Measurements from ENCODE around the gene CDCA8.

The CDCA8 gene

GRCh38 chr1:37705399-37705798, 13.1 kb downstream of the CDCA8 start:
- Histone ChIP-seq H3K4me1 (ENCODE audit: control insufficient read depth in 1 of 2, insufficient read depth in 2 of 2, low read length in 2 of 2) (no peaks in the 10 kb centered on the region), H3K27ac (ENCODE audit: low read depth, low read length) (no peak overlapping the region), H3K4me3 (ENCODE audit: low read depth in 1 of 2, low read length in 2 of 2) (no peak overlapping the region), H3K36me3 (ENCODE audit: control insufficient read depth in 1 of 2, insufficient read depth in 2 of 2, low read length in 2 of 2) (peaks cover 14 to 65% of the 10 kb centered on the region in 2 donors), H3K9ac (ENCODE audit: low read depth in 1 of 2, low read length in 2 of 2) (no peak overlapping the region), H3K27me3 (ENCODE audit: control insufficient read depth in 1 of 2, insufficient read depth in 2 of 2, low read length in 2 of 2) (no peaks in the 10 kb centered on the region), H3K9me3 (ENCODE audit: control insufficient read depth in 1 of 2, low read length in 2 of 2) (no peaks in the 10 kb centered on the region)

GRCh38 chr1:37708471-37708870, 16.2 kb downstream of the CDCA8 start:
- peaks cover 15 to 53% of the 10 kb centered on the region in 2 donors for H3K36me3 ChIP-seq (ENCODE audit: control insufficient read depth in 1 of 2, insufficient read depth in 2 of 2, low read length in 2 of 2)
- no peak overlapping the region for H3K27ac ChIP-seq (ENCODE audit: low read depth, low read length)
- no peaks in the 10 kb centered on the region for H3K27me3 ChIP-seq (ENCODE audit: control insufficient read depth in 1 of 2, insufficient read depth in 2 of 2, low read length in 2 of 2)
- H3K9ac ChIP-seq (ENCODE audit: low read depth in 1 of 2, low read length in 2 of 2): no peak overlapping the region
- no peak overlapping the region for H3K4me3 ChIP-seq (ENCODE audit: low read depth in 1 of 2, low read length in 2 of 2)
- H3K9me3 ChIP-seq (ENCODE audit: control insufficient read depth in 1 of 2, low read length in 2 of 2): no peaks in the 10 kb centered on the region
- H3K4me1 ChIP-seq (ENCODE audit: control insufficient read depth in 1 of 2, insufficient read depth in 2 of 2, low read length in 2 of 2): no peaks in the 10 kb centered on the region

GRCh38 chr1:37714226-37714625, 21.9 kb downstream of the CDCA8 start:
- H3K9ac ChIP-seq (ENCODE audit: low read depth in 1 of 2, low read length in 2 of 2): no peak overlapping the region
- peaks cover 0 to 3% of the 10 kb centered on the region in 2 donors for H3K4me1 ChIP-seq (ENCODE audit: control insufficient read depth in 1 of 2, insufficient read depth in 2 of 2, low read length in 2 of 2)
- no peaks in the 10 kb centered on the region for H3K27me3 ChIP-seq (ENCODE audit: control insufficient read depth in 1 of 2, insufficient read depth in 2 of 2, low read length in 2 of 2)
- peaks cover 3 to 16% of the 10 kb centered on the region in 2 donors for H3K36me3 ChIP-seq (ENCODE audit: control insufficient read depth in 1 of 2, insufficient read depth in 2 of 2, low read length in 2 of 2)
- no peaks in the 10 kb centered on the region for H3K9me3 ChIP-seq (ENCODE audit: control insufficient read depth in 1 of 2, low read length in 2 of 2)
- H3K27ac ChIP-seq (ENCODE audit: low read depth, low read length): no peak overlapping the region
- no peak overlapping the region for H3K4me3 ChIP-seq (ENCODE audit: low read depth in 1 of 2, low read length in 2 of 2)

- peaks cover 3 to 12% of the 10 kb centered on the region in 2 donors for H3K36me3 ChIP-seq (ENCODE audit: control insufficient read depth in 1 of 2, insufficient read depth in 2 of 2, low read length in 2 of 2)
- H3K9ac ChIP-seq (ENCODE audit: low read depth in 1 of 2, low read length in 2 of 2): no peak overlapping the region
- H3K4me1 ChIP-seq (ENCODE audit: control insufficient read depth in 1 of 2, insufficient read depth in 2 of 2, low read length in 2 of 2): peaks cover 0 to 3% of the 10 kb centered on the region in 2 donors
- H3K9me3 ChIP-seq (ENCODE audit: control insufficient read depth in 1 of 2, low read length in 2 of 2): no peaks in the 10 kb centered on the region
- no peak overlapping the region for H3K4me3 ChIP-seq (ENCODE audit: low read depth in 1 of 2, low read length in 2 of 2)
- H3K27ac ChIP-seq (ENCODE audit: low read depth, low read length): no peak overlapping the region
- no peaks in the 10 kb centered on the region for H3K27me3 ChIP-seq (ENCODE audit: control insufficient read depth in 1 of 2, insufficient read depth in 2 of 2, low read length in 2 of 2)
Measured at GRCh38 chr1:37714689-37715088, 22.4 kb downstream of the CDCA8 start.

GRCh38 chr1:37716321-37716720, 24.0 kb downstream of the CDCA8 start:
- H3K4me3 ChIP-seq (ENCODE audit: low read depth in 1 of 2, low read length in 2 of 2): no peak overlapping the region
- no peaks in the 10 kb centered on the region for H3K27me3 ChIP-seq (ENCODE audit: control insufficient read depth in 1 of 2, insufficient read depth in 2 of 2, low read length in 2 of 2)
- H3K36me3 ChIP-seq (ENCODE audit: control insufficient read depth in 1 of 2, insufficient read depth in 2 of 2, low read length in 2 of 2): peaks cover 0 to 6% of the 10 kb centered on the region in 2 donors

GRCh38 chr1:37717631-37718030, 25.3 kb downstream of the CDCA8 start:
- Histone ChIP-seq H3K9me3 (ENCODE audit: control insufficient read depth in 1 of 2, low read length in 2 of 2) (no peaks in the 10 kb centered on the region), H3K36me3 (ENCODE audit: control insufficient read depth in 1 of 2, insufficient read depth in 2 of 2, low read length in 2 of 2) (no peaks in the 10 kb centered on the region), H3K4me3 (ENCODE audit: low read depth in 1 of 2, low read length in 2 of 2) (no peak overlapping the region), H3K4me1 (ENCODE audit: control insufficient read depth in 1 of 2, insufficient read depth in 2 of 2, low read length in 2 of 2) (peaks cover 0 to 3% of the 10 kb centered on the region in 2 donors), H3K27ac (ENCODE audit: low read depth, low read length) (no peak overlapping the region), H3K27me3 (ENCODE audit: control insufficient read depth in 1 of 2, insufficient read depth in 2 of 2, low read length in 2 of 2) (no peaks in the 10 kb centered on the region), H3K9ac (ENCODE audit: low read depth in 1 of 2, low read length in 2 of 2) (no peak overlapping the region)

More at GRCh38 chr1:37716321-37716720, 24.0 kb downstream of the CDCA8 start:
- H3K27ac ChIP-seq (ENCODE audit: low read depth, low read length): no peak overlapping the region
- H3K4me1 ChIP-seq (ENCODE audit: control insufficient read depth in 1 of 2, insufficient read depth in 2 of 2, low read length in 2 of 2): peaks cover 0 to 3% of the 10 kb centered on the region in 2 donors
- no peaks in the 10 kb centered on the region for H3K9me3 ChIP-seq (ENCODE audit: control insufficient read depth in 1 of 2, low read length in 2 of 2)
- H3K9ac ChIP-seq (ENCODE audit: low read depth in 1 of 2, low read length in 2 of 2): no peak overlapping the region

DNA sequence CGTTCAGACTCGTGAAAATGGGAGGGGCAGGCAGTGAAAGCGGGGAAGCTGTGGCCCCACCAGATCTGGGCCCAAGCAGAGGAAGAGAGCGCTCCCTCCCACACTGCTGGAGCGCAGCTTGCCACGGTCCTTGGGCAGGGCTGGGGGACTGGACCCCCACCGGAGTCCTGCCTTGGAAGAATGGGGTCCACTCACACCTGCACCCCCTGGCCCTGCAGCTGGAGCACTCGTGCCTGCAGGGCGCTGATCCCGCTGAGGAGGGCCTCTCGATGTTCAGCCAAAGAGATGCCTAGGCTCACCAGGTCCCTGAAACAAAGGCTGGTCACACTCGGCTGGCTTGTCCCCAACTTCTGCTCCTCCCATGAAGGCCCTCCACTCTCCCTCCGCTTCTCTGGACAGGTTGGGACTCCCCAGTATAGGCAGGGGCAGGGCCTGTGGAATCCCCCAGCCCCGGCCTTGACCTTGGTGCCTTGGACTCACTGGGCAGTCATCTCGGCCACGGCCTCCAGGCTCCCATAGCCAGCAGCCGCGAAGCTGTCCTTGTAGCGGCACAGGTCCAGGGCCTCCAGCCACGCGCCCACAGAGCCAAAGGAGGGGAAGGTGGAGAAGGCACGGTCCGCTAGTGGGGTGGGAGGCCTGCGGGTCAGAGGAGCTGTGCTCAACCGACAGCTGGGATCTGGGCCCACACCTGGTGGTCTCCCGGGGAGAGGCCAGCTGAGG, 26.0 kb downstream of the CDCA8 start:
- H3K27me3 ChIP-seq (ENCODE audit: control insufficient read depth in 1 of 2, insufficient read depth in 2 of 2, low read length in 2 of 2): no peaks in the 10 kb centered on the region
- H3K36me3 ChIP-seq (ENCODE audit: control insufficient read depth in 1 of 2, insufficient read depth in 2 of 2, low read length in 2 of 2): no peaks in the 10 kb centered on the region
- H3K4me1 ChIP-seq (ENCODE audit: control insufficient read depth in 1 of 2, insufficient read depth in 2 of 2, low read length in 2 of 2): peaks cover 0 to 3% of the 10 kb centered on the region in 2 donors

GRCh38 chr1:37718901-37719571, 26.7 kb downstream of the CDCA8 start:
- H3K4me3 ChIP-seq (ENCODE audit: low read depth in 1 of 2, low read length in 2 of 2): no peak overlapping the region
- peaks cover 0 to 3% of the 10 kb centered on the region in 2 donors for H3K4me1 ChIP-seq (ENCODE audit: control insufficient read depth in 1 of 2, insufficient read depth in 2 of 2, low read length in 2 of 2)
- H3K9me3 ChIP-seq (ENCODE audit: control insufficient read depth in 1 of 2, low read length in 2 of 2): no peaks in the 10 kb centered on the region
- no peak overlapping the region for H3K9ac ChIP-seq (ENCODE audit: low read depth in 1 of 2, low read length in 2 of 2)
- no peaks in the 10 kb centered on the region for H3K36me3 ChIP-seq (ENCODE audit: control insufficient read depth in 1 of 2, insufficient read depth in 2 of 2, low read length in 2 of 2)
- no peaks in the 10 kb centered on the region for H3K27me3 ChIP-seq (ENCODE audit: control insufficient read depth in 1 of 2, insufficient read depth in 2 of 2, low read length in 2 of 2)
- no peak overlapping the region for H3K27ac ChIP-seq (ENCODE audit: low read depth, low read length)

More for the DNA sequence above, 26.0 kb downstream of the CDCA8 start:
- no peak overlapping the region for H3K27ac ChIP-seq (ENCODE audit: low read depth, low read length)
- no peak overlapping the region for H3K4me3 ChIP-seq (ENCODE audit: low read depth in 1 of 2, low read length in 2 of 2)
- no peaks in the 10 kb centered on the region for H3K9me3 ChIP-seq (ENCODE audit: control insufficient read depth in 1 of 2, low read length in 2 of 2)
- H3K9ac ChIP-seq (ENCODE audit: low read depth in 1 of 2, low read length in 2 of 2): no peak overlapping the region

- Histone ChIP-seq H3K9me3 (ENCODE audit: control insufficient read depth in 1 of 2, low read length in 2 of 2) (no peaks in the 10 kb centered on the region), H3K9ac (ENCODE audit: low read depth in 1 of 2, low read length in 2 of 2) (no peak overlapping the region), H3K27me3 (ENCODE audit: control insufficient read depth in 1 of 2, insufficient read depth in 2 of 2, low read length in 2 of 2) (no peaks in the 10 kb centered on the region), H3K36me3 (ENCODE audit: control insufficient read depth in 1 of 2, insufficient read depth in 2 of 2, low read length in 2 of 2) (no peaks in the 10 kb centered on the region), H3K27ac (ENCODE audit: low read depth, low read length) (no peak overlapping the region), H3K4me1 (ENCODE audit: control insufficient read depth in 1 of 2, insufficient read depth in 2 of 2, low read length in 2 of 2) (peaks cover 0 to 3% of the 10 kb centered on the region in 2 donors), H3K4me3 (ENCODE audit: low read depth in 1 of 2, low read length in 2 of 2) (no peak overlapping the region)
Measured at GRCh38 chr1:37719572-37720195, 27.4 kb downstream of the CDCA8 start.
